Measurements from ENCODE around the gene DIAPH2. TPM values are rescaled to one million over a fixed set of nuclear protein-coding genes. Genes with fewer than 3 reads are reported as not detected.

Gene DIAPH2
- total and polyA plus RNA-seq, 2 donors from 2014 or later, result 2.1 to 15.0 TPM

- intact Hi-C loops (cut with DNase I), result no loop called here
- DNase-seq (no peak), FAIRE-seq (no peak)
- Histone ChIP-seq H3K9me3 (ENCODE audit: control insufficient read depth in 2 of 3, insufficient read depth in 1 of 3, low read length in 3 of 3) (no peaks in the 10 kb centered on the region), H3K9ac (ENCODE audit: low read length in 3 of 3) (no peak overlapping the region), H3K36me3 (ENCODE audit: control insufficient read depth in 2 of 3, insufficient read depth in 3 of 3, low read length in 3 of 3) (no peaks in the 10 kb centered on the region), H3K27ac (ENCODE audit: low read depth in 2 of 2, low read length in 2 of 2) (no peak overlapping the region), H3K4me1 (ENCODE audit: control insufficient read depth in 2 of 3, insufficient read depth in 2 of 3, low read depth in 1 of 3, low read length in 3 of 3) (no peaks in the 10 kb centered on the region), H3K4me3 (ENCODE audit: low read length in 3 of 3) (no peak overlapping the region), H3K27me3 (ENCODE audit: control insufficient read depth, insufficient read depth, low read length) (no peaks in the 10 kb centered on the region)
- no peak for TF ChIP-seq CTCF (IDR thresholded peaks at IDR 0.05; ENCODE audit: borderline replicate concordance, extremely low read depth, insufficient read depth)
Observed at GRCh38 chrX:96692454-96692853, 7.8 kb downstream of the DIAPH2 start.

GRCh38 chrX:96692890-96693289 is 8.2 kb downstream of the DIAPH2 start:
- Histone ChIP-seq H3K27ac (ENCODE audit: low read depth in 2 of 2, low read length in 2 of 2) (no peak overlapping the region), H3K9ac (ENCODE audit: low read length in 3 of 3) (no peak overlapping the region)
- FAIRE-seq, result no peak

GRCh38 chrX:96693407-96693806 is 8.8 kb downstream of the DIAPH2 start:
- H3K9me3 ChIP-seq (ENCODE audit: control insufficient read depth in 2 of 3, insufficient read depth in 1 of 3, low read length in 3 of 3), result no peaks in the 10 kb centered on the region
- H3K36me3 ChIP-seq (ENCODE audit: control insufficient read depth in 2 of 3, insufficient read depth in 3 of 3, low read length in 3 of 3), result no peaks in the 10 kb centered on the region
- no peak for TF ChIP-seq CTCF (IDR thresholded peaks at IDR 0.05; ENCODE audit: borderline replicate concordance, extremely low read depth, insufficient read depth)
- no peak overlapping the region for H3K9ac ChIP-seq (ENCODE audit: low read length in 3 of 3)
- no peak overlapping the region for H3K27ac ChIP-seq (ENCODE audit: low read depth in 2 of 2, low read length in 2 of 2)
- H3K4me3 ChIP-seq (ENCODE audit: low read length in 3 of 3), result no peak overlapping the region
- no peak for FAIRE-seq
- no peaks in the 10 kb centered on the region for H3K4me1 ChIP-seq (ENCODE audit: control insufficient read depth in 2 of 3, insufficient read depth in 2 of 3, low read depth in 1 of 3, low read length in 3 of 3)
- H3K27me3 ChIP-seq (ENCODE audit: control insufficient read depth, insufficient read depth, low read length), result no peaks in the 10 kb centered on the region
- intact Hi-C loops (cut with DNase I), result no loop called here
- DNase-seq, result no peak

More at GRCh38 chrX:96692890-96693289, 8.2 kb downstream of the DIAPH2 start:
- DNase-seq, result no peak
- Histone ChIP-seq H3K4me3 (ENCODE audit: low read length in 3 of 3) (no peak overlapping the region), H3K4me1 (ENCODE audit: control insufficient read depth in 2 of 3, insufficient read depth in 2 of 3, low read depth in 1 of 3, low read length in 3 of 3) (no peaks in the 10 kb centered on the region), H3K27me3 (ENCODE audit: control insufficient read depth, insufficient read depth, low read length) (no peaks in the 10 kb centered on the region), H3K9me3 (ENCODE audit: control insufficient read depth in 2 of 3, insufficient read depth in 1 of 3, low read length in 3 of 3) (no peaks in the 10 kb centered on the region), H3K36me3 (ENCODE audit: control insufficient read depth in 2 of 3, insufficient read depth in 3 of 3, low read length in 3 of 3) (no peaks in the 10 kb centered on the region)
- intact Hi-C loops (cut with DNase I), result no loop called here
- no peak for TF ChIP-seq CTCF (IDR thresholded peaks at IDR 0.05; ENCODE audit: borderline replicate concordance, extremely low read depth, insufficient read depth)

- no peaks in the 10 kb centered on the region for H3K36me3 ChIP-seq (ENCODE audit: control insufficient read depth in 2 of 3, insufficient read depth in 3 of 3, low read length in 3 of 3)
- no peak for TF ChIP-seq CTCF (IDR thresholded peaks at IDR 0.05; ENCODE audit: borderline replicate concordance, extremely low read depth, insufficient read depth)
- H3K9ac ChIP-seq (ENCODE audit: low read length in 3 of 3), result no peak overlapping the region
- H3K4me3 ChIP-seq (ENCODE audit: low read length in 3 of 3), result no peak overlapping the region
- no peaks in the 10 kb centered on the region for H3K4me1 ChIP-seq (ENCODE audit: control insufficient read depth in 2 of 3, insufficient read depth in 2 of 3, low read depth in 1 of 3, low read length in 3 of 3)
- no peak for DNase-seq
- H3K27ac ChIP-seq (ENCODE audit: low read depth in 2 of 2, low read length in 2 of 2), result no peak overlapping the region
- intact Hi-C loops (cut with DNase I), result no loop called here
- no peaks in the 10 kb centered on the region for H3K9me3 ChIP-seq (ENCODE audit: control insufficient read depth in 2 of 3, insufficient read depth in 1 of 3, low read length in 3 of 3)
- no peak for FAIRE-seq
- no peaks in the 10 kb centered on the region for H3K27me3 ChIP-seq (ENCODE audit: control insufficient read depth, insufficient read depth, low read length)
Observed at GRCh38 chrX:96696462-96696861, 11.8 kb downstream of the DIAPH2 start.
